Measurements from ENCODE around the gene RGS7.

Gene RGS7

GRCh38 chr1:241356519-241357365 is at the start of gene RGS7:
Gene RGS7, minus strand, starts transcription at chr1:241357205.
- no peak for DNase-seq (ENCODE audit: low read depth in 2 of 2)

- no peak for DNase-seq (ENCODE audit: low read depth in 2 of 2)
Observed at GRCh38 chr1:241406421-241406820, 49.4 kb upstream of the RGS7 start.

- no peak for DNase-seq (ENCODE audit: low read depth in 2 of 2)
Observed at GRCh38 chr1:241401156-241401555, 44.2 kb upstream of the RGS7 start.

- DNase-seq (ENCODE audit: low read depth in 2 of 2): no peak
Observed at GRCh38 chr1:241396747-241397681, 40.0 kb upstream of the RGS7 start.

GRCh38 chr1:241391926-241392710 is 35.1 kb upstream of the RGS7 start:
- DNase-seq (ENCODE audit: low read depth in 2 of 2): no peak

- no peak for DNase-seq (ENCODE audit: low read depth in 2 of 2)
Observed at GRCh38 chr1:241390526-241390925, 33.5 kb upstream of the RGS7 start.

GRCh38 chr1:241389400-241389799 is 32.4 kb upstream of the RGS7 start:
- no peak for DNase-seq (ENCODE audit: low read depth in 2 of 2)

GRCh38 chr1:241387216-241387615 is 30.2 kb upstream of the RGS7 start:
- no peak for DNase-seq (ENCODE audit: low read depth in 2 of 2)

- no peak for DNase-seq (ENCODE audit: low read depth in 2 of 2)
Observed at GRCh38 chr1:241376701-241377100, 19.7 kb upstream of the RGS7 start.

GRCh38 chr1:241375886-241376285 is 18.9 kb upstream of the RGS7 start:
- DNase-seq (ENCODE audit: low read depth in 2 of 2): no peak

GRCh38 chr1:241366196-241366595 is 9.2 kb upstream of the RGS7 start:
- DNase-seq (ENCODE audit: low read depth in 2 of 2): no peak

GRCh38 chr1:241362350-241362749 is 5.3 kb upstream of the RGS7 start:
- DNase-seq (ENCODE audit: low read depth in 2 of 2): no peak

- no peak for DNase-seq (ENCODE audit: low read depth in 2 of 2)
Observed at GRCh38 chr1:241357366-241358340, 648 bp upstream of the RGS7 start.

- no peak for DNase-seq (ENCODE audit: low read depth in 2 of 2)
Observed at GRCh38 chr1:241356187-241356518, 852 bp downstream of the RGS7 start.

- DNase-seq (ENCODE audit: low read depth in 2 of 2): no peak
Observed at GRCh38 chr1:241355311-241356010, 1.5 kb downstream of the RGS7 start.

GRCh38 chr1:241352401-241352800 is 4.6 kb downstream of the RGS7 start:
- no peak for DNase-seq (ENCODE audit: low read depth in 2 of 2)

- DNase-seq (ENCODE audit: low read depth in 2 of 2): no peak
Observed at GRCh38 chr1:241351841-241352240, 5.2 kb downstream of the RGS7 start.

GRCh38 chr1:241343956-241344355 is 13.0 kb downstream of the RGS7 start:
- no peak for DNase-seq (ENCODE audit: low read depth in 2 of 2)

GRCh38 chr1:241336335-241336734 is 20.7 kb downstream of the RGS7 start:
- no peak for DNase-seq (ENCODE audit: low read depth in 2 of 2)

- DNase-seq (ENCODE audit: low read depth in 2 of 2): no peak
Observed at GRCh38 chr1:241332987-241333386, 24.0 kb downstream of the RGS7 start.

Data from activated CD8-positive, alpha-beta memory T cell treated with anti-CD3 and anti-CD28 coated beads for 4 hours (primary cell).